Neutrophil (primary cell): ENCODE measurements around the gene KRTAP26-1.

Source experiments
- H3K27ac ChIP-seq: fragments of 200-600 bp; sonication (generic); 2 replicates; pipeline ENCODE4 v1.5.1; 2016; ENCODE audit warnings: mild to moderate bottlenecking, moderate library complexity
- H3K27me3 ChIP-seq: fragments of 200-600 bp; sonication (generic); 2 replicates; pipeline ENCODE4 v1.6.0; 2016; ENCODE audit warnings: mild to moderate bottlenecking
- H3K36me3 ChIP-seq: fragments of 200-600 bp; sonication (generic); 2 replicates; pipeline ENCODE4 v1.5.1; 2017
- H3K4me1 ChIP-seq, 2 experiments: fragments of 200-600 bp in 1 of 2; sonication (generic) in 1 of 2; 1 replicate in 1 of 2; 2 replicates in 1 of 2; pipeline versions ENCODE4 v1.5.1 to v1.6.1; 2013 to 2016; ENCODE audit warnings: low read depth in 1 of 2, low read length in 1 of 2, mild to moderate bottlenecking in 1 of 2, moderate library complexity in 1 of 2; ENCODE audit not compliant: control insufficient read depth in 1 of 2, insufficient read depth in 1 of 2
- H3K4me3 ChIP-seq, 2 experiments: fragments of 200-600 bp in 1 of 2; sonication (generic) in 1 of 2; 1 replicate in 1 of 2; 2 replicates in 1 of 2; pipeline ENCODE4 v1.5.1; 2013 to 2016; ENCODE audit warnings: low read depth in 1 of 2, low read length in 1 of 2, mild to moderate bottlenecking in 1 of 2, moderate library complexity in 1 of 2
- H3K9me3 ChIP-seq: fragments of 200-600 bp; sonication (generic); 2 replicates; pipeline ENCODE4 v1.5.1; 2016
- CTCF ChIP-seq: fragments of 200-600 bp; sonication (generic); IDR thresholded peaks from 2 replicates; pipeline ENCODE4 v1.5.1; 2016; ENCODE audit warnings: antibody characterized with exemption

The KRTAP26-1 gene

GRCh38 chr21:30326390-30326789 lies 6.3 kb upstream of the KRTAP26-1 start:
- Histone ChIP-seq H3K27me3 (no peaks in the 10 kb centered on the region), H3K4me3 (no peak overlapping the region), H3K9me3 (no peaks in the 10 kb centered on the region), H3K36me3 (no peaks in the 10 kb centered on the region), H3K4me1 (no peaks in the 10 kb centered on the region), H3K27ac (no peak overlapping the region)
- no peak for TF ChIP-seq CTCF

GRCh38 chr21:30315701-30316100 lies 4.4 kb downstream of the KRTAP26-1 start:
- no peak for TF ChIP-seq CTCF
- Histone ChIP-seq H3K4me3 (no peak overlapping the region), H3K9me3 (no peaks in the 10 kb centered on the region), H3K27me3 (no peaks in the 10 kb centered on the region), H3K36me3 (no peaks in the 10 kb centered on the region), H3K4me1 (no peaks in the 10 kb centered on the region), H3K27ac (no peak overlapping the region)

GRCh38 chr21:30306884-30307283 lies 13.2 kb downstream of the KRTAP26-1 start:
- no peak for TF ChIP-seq CTCF
- Histone ChIP-seq H3K36me3 (no peaks in the 10 kb centered on the region), H3K27me3 (no peaks in the 10 kb centered on the region), H3K27ac (no peak overlapping the region), H3K4me1 (no peaks in the 10 kb centered on the region), H3K9me3 (no peaks in the 10 kb centered on the region), H3K4me3 (no peak overlapping the region)

- Histone ChIP-seq H3K27ac (no peak overlapping the region), H3K4me3 (no peak overlapping the region), H3K27me3 (no peaks in the 10 kb centered on the region), H3K36me3 (no peaks in the 10 kb centered on the region), H3K4me1 (no peaks in the 10 kb centered on the region), H3K9me3 (no peaks in the 10 kb centered on the region)
- TF ChIP-seq CTCF, result no peak
These were observed 15.0 kb downstream of the KRTAP26-1 start for GRCh38 chr21:30305136-30305535.

- Histone ChIP-seq H3K4me1 (no peaks in the 10 kb centered on the region), H3K27ac (no peak within 1 kb of the TSS), H3K27me3 (no peaks in the 10 kb centered on the region), H3K4me3 (no peak within 1 kb of the TSS), H3K9me3 (no peaks in the 10 kb centered on the region), H3K36me3 (no peaks in the 10 kb centered on the region)
- TF ChIP-seq CTCF, result no peak
These were observed 30.9 kb downstream of the KRTAP26-1 start, which contains the start of gene KRTAP25-1 for GRCh38 chr21:30289215-30289614. KRTAP25-1 (minus strand) TSS chr21:30289514; CDS start chr21:30289490, 24 bp downstream.

GRCh38 chr21:30282850-30283249 lies 37.3 kb downstream of the KRTAP26-1 start, which contains the start of gene KRTAP24-1:
KRTAP24-1 (minus strand) TSS chr21:30282950; CDS start chr21:30282932, 18 bp downstream.
- Histone ChIP-seq H3K4me3 (no peak within 1 kb of the TSS), H3K36me3 (no peaks in the 10 kb centered on the region), H3K4me1 (no peaks in the 10 kb centered on the region), H3K27ac (no peak within 1 kb of the TSS), H3K9me3 (no peaks in the 10 kb centered on the region), H3K27me3 (no peaks in the 10 kb centered on the region)
- TF ChIP-seq CTCF, result no peak
